ENCODE data around the gene HABP4. TPM values are rescaled to one million over a fixed set of nuclear protein-coding genes. Genes with fewer than 3 reads are reported as not detected.

HABP4 gene
- polyA plus RNA-seq, 1 donor, result 11.3 TPM

GRCh38 chr9:96436063-96436455 is 13.9 kb upstream of the HABP4 start:
- no peak for DNase-seq

DNA sequence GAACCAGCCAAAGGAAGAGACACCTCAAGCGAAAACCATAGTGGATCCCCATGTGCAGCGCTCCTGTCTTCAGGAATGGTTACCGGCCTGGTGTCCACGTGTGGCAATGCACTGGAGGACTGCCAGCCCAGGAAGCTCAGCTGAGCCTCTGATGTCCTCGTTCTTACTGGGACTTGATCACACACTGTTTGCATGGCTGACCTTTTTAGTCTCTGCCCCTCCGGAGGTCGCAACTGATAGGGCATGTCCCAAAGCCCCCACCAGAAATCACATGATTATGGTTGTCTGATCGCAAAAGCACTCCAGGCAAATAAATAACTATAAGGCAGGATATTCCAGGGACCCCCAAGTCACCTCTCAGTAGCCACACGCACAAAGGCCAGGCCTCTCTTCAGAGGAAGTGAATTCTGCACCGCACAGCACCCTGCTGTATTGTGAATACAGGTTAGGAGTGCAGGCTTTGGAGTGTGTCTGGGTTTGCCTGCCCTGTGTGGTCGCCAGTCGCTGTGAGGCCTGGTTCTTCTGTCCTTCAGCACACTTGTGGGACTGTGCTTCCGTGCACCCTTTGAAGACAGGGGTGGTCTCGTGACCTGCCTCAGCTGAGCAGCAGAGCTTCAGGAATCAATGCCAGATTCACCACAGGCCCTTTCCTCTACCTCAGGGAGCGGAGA is 13.4 kb upstream of the HABP4 start:
- no peak for DNase-seq

- DNase-seq, result no peak
Observed at GRCh38 chr9:96437454-96437853, 12.5 kb upstream of the HABP4 start.

DNA sequence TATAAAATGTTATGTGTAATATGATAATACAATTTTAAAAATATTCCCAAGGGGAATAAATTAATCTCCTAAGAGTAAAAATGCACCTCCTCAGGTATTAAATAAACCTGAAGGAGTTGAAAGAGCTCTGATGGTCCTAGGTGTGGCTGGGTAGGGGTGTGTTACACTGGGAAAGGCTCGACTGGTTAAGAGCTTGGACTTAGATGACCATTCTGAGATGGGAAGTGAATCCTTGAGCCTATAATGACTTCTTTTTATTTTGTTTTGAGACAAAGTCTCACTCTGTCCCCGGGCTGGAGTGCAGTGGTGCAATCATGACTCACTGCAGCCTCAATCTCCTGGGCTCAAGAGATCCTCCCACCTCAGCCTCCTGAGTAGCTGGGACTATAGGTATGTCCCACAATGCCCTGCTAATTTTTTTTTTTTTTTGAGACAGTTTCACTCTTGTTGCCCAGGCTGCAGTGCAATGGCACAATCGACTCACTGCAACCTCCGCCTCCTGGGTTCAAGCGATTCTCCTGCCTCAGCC is 9.2 kb upstream of the HABP4 start:
- DNase-seq, result no peak

GRCh38 chr9:96441798-96442445 is 8.0 kb upstream of the HABP4 start:
- no peak for DNase-seq

DNA sequence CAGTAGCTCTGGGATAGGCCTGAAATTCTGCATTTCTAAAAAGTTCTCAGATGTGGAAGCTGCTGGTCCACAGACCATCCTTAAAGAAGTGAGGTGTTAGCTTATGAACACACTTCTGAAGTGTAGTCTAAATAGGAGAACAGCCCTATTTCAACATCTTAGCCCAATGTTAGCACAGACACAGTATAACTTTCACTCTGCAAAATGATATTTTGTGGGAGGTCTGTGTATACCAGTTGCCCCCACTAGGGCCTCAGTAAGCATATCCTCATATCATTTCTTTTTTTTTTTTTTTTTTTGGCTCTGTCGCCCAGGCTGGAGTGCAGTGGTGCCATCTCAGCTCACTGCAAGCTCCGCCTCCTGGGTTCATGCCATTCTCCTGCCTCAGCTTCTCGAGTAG is 7.5 kb upstream of the HABP4 start:
- DNase-seq, result no peak

DNA sequence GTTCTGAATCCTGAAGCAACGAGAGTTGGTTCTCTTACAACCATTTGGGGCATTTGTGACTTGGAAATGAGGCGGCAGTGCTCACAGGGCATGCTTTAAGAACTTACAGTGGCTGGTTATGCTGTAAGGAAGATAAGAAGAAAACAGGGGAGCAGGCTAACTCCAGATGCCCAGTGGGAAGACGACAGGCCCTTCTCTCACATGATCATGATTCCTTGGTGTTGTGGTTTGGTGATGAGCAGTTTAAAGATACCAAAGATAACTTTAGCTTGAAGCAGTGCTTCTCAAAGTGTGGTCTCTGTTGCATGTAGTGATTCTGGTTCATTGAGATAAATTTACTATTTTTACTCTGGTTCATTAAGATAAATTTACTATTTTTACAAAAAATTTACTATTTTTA is 2.6 kb upstream of the HABP4 start:
- DNase-seq, result no peak

DNA sequence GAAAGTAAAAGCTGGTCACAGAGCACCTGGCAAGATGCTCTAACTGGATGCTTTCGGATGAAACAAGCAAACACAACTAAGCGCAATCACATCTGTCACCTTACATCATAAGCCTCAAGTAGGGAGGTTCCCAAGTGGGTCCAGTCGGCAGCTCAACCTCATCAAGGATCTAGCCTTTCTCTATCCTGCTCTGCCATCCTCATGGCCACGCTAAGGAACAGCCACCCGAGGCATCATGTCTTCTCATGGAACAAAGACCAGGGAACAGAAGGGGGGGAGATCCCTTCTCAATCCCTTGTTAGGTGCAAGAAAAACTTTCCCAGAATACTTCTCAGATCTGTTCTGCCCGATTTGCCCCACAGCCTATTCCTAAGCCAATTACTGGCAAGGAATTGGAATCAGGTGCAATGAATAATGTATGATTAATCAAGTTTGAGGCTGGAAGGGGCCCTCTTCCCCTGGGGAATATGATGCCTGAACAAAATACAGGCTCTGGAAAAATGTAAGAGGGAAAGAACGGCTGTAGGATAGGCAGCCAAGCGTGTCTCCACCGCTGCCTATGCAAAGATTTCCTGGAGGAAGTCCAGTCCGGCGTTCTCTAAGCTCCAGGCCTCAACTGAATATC is 1.3 kb upstream of the HABP4 start:
- DNase-seq, result no peak

GRCh38 chr9:96449523-96449844 is 485 bp upstream of the HABP4 start:
- no peak for DNase-seq

DNA sequence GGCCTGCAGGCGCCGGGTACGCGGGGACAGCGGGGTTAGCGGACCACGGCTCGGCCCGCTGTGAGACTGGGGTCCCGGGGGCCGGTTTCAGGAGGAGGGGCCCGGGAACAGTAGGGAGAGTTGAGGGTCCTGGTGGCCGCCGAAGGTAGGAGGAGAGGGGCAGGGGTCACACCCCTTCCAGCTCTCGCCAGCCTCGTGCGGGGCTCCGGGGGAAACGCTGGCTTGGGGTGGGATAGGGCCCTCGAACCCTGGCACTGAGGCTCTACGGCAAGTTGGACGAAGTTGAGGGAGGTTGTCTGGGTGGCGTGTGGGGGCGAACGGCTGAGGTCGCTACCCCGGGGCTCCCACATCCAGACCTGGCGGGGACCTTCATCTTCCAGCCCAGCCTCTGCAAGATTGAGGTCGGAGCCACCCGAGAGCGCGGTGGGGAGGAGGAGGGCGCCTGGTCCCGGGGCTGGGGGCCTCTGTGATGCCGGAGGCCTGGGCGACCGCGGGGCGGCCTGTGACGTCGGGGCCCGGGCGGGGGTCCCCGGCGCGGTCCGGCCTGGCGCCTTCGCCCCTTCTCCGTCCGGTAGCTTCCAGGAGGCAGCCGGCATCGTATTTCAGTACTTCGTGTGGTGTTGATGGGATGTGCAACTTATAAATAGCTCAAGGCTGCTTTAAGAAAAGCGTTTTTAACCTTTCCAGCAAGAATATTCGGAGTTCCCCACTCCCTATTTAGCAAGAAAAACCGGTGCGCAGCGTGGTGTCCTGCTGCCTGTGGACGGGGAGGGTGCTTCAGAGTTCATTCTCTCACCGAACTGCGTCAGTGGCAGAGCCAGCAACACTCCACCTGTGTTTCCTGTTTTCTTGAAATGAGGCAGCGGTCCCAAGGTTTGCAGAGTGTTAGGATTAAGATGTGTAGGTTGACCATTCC is 902 bp downstream of the HABP4 start:
- DNase-seq, result peak; percentile 23

- peak; percentile 46 for DNase-seq
Observed at GRCh38 chr9:96453625-96454024, 3.7 kb downstream of the HABP4 start.

DNA sequence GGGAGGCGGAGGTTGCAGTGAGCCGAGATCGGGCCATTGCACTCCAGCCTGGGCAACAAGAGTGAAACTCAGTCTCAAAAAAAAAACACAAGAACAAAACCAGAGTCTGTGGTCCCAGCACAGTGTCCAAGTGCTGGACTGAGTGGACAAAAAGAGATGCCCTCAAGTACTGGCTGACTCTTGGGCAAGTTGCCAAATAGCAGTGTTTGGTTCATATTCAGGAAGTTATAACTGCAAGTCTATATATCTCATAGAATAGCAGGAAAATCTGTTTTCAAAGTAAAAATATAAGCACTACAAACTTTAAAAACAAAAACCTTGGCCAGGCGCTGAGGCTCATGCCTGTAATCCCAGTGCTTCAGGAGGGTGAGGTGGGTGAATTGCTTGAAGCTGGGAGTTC is 7.3 kb downstream of the HABP4 start:
- no peak for DNase-seq

- no peak for DNase-seq
Observed at GRCh38 chr9:96458226-96458625, 8.3 kb downstream of the HABP4 start.

DNA sequence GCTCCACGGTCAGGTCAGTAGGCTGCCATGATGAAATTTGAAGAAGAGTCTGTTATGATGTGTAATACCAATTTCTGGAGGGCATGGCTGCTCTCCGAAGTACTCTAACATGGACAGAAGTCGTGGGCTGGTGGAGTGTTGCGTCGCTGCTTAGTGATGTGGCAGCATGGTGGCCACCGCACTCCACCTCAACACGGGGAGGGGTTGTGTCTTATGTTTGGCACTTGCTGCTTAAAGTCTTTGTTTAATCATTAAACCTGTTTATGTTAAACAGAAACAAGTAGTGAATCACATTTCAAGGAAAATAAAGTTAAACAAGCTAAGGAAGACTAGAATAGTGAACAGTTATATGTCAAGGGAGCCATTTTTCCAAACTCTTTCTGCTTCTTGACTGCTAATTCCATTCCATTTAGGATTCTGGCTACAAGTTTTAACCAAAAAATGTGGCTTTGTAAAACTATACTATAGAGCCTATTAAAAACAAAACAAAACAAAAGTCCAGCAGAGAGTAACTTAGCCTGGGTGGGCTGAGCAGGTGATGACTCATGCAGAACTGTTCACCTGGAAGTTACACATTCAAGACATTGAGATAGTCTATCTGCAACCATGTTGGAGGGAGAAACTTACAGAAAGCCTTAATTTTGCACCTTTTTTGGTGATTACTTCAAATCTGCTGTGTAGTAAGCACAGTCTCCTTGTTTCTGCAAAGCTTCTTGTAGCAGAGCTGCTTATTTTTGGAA is 9.5 kb downstream of the HABP4 start:
- DNase-seq, result no peak

- DNase-seq, result no peak
Observed at GRCh38 chr9:96460470-96460869, 10.5 kb downstream of the HABP4 start.

DNA sequence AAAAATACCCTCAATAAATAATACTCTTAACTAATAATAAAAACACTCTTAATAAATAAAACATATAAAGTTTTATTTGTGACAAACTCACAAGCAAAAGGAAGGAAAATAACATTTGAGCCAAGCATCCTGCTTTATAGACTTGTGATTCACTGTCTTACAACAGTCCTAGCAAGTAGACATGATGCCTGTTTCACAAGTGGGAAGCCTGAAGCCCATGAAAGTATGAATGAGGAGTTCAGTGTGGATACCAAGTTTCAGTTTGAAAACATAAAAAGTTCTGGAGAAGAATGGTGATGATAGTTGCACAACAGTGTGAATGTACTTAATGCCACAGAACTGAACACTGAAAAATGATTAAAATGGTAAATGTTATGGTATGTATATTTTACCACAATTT is 10.9 kb downstream of the HABP4 start:
- DNase-seq, result no peak

GRCh38 chr9:96461336-96461735 is 11.4 kb downstream of the HABP4 start:
- no peak for DNase-seq

- DNase-seq, result no peak
Observed at GRCh38 chr9:96462541-96462940, 12.6 kb downstream of the HABP4 start.

DNA sequence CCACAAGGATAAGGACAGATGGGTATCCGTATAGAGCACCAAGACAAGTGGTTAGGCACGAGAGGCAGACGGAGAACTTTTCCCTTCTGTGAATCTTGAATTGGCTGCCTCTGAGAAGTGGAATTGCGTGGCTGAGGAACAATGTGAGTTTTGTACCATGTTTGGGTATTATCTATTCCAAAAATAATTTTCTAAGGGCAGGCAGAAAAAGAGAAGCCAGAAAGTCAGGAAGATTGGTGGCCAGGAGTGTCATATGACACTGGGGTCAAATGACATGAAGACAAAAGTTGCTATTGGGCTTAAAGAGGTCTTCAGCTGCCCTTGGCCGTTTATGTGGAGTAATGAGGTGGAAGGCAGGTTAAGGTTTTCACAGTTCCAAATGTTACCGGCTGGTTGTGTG is 14.5 kb downstream of the HABP4 start:
- no peak for DNase-seq

DNA sequence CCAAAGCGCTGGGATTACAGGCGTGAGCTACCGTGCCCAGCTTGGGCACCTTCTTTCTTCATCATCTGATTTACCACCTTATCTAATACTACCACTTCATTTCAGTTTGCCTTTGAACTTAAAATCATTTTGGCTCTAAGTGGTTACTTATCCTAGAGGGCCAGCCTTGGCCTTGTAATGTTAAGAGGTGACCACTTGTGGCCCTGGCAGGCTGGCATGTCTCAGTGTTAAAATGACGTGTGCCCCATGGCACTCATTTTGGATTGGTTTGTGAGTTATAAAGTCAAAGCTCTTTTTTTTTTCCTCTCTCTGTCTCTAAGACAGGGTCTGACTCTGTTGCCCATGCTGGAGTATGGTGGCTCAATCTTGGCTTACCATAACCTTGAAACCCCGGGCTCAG is 17.8 kb downstream of the HABP4 start:
- no peak for DNase-seq

- DNase-seq, result no peak
Observed at GRCh38 chr9:96476013-96476412, 26.0 kb downstream of the HABP4 start.

- DNase-seq, result no peak
Observed at GRCh38 chr9:96476591-96476990, 26.6 kb downstream of the HABP4 start.
